Measurements from ENCODE around the gene TEAD3. TPM values are rescaled to one million over a fixed set of nuclear protein-coding genes. Genes with fewer than 3 reads are reported as not detected.
"Not testable (repeated sequence)": the region's sequence is repeated elsewhere in the genome, so short reads cannot be mapped to it uniquely, and the experiment has no call there.

TEAD3 gene
- 10 to 100 TPM; 39.0 to 55.4 (median 51.5) TPM for total RNA-seq

DNA sequence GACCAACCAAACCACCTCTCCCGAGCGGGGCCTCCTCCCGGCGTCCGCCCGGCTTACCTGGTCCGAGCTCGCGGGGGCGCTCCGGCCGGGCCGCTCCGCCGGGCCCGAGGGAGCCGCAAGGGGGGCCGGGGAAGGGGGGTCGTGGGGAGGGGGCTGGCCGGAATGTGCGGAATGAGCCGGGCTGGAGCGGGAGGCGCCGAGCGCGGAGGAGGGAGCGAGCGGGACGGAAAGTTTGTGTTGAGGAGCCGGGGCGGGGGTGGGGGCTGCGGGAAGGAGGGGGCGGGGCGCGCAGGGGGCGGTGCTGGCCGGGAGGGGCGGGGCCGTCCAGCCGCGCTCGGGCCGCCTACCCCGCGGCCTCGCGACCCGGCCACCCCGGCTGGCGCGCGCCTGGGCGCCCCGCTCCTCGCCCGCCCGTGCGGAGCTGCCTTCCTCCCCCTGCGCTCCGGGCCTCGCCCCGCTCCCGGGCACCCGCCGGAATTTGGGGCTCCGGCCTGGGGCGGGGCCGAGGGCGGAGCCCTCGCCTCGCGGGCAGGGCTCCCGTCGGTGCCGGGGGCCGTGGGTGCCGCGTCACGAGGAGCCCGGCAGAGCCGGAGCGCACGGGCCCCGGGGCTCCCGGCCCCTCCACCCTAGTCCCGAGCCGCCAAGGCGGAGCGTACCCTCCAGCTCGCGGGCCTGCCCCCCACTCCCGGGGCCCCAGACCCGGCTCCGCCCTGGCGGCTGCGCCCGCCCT is at the start of gene TEAD3:
Gene TEAD3 (minus strand): TSS at position 239 of the 730 bp plus-strand sequence.
- Histone ChIP-seq H3K27me3 (no peaks in the 10 kb centered on the region), H3K4me3 (peak within 1 kb of the TSS; percentile 70), H3K4me1 (peaks cover 55% of the 10 kb centered on the region), H3K9me3 (no peaks in the 10 kb centered on the region), H3K36me3 (no peaks in the 10 kb centered on the region), H3K27ac (peak within 1 kb of the TSS; percentile 98)
- peak in 1 of 2 donors; percentile 75 for DNase-seq (ENCODE audit: low spot score in 2 of 2)
- WGBS: 0% methylated on average over 4 of the region's 98 CpGs
- TF ChIP-seq POLR2A (IDR thresholded peaks at IDR 0.05): peak; percentile 21 to 61
- TF ChIP-seq, protein P1, sequence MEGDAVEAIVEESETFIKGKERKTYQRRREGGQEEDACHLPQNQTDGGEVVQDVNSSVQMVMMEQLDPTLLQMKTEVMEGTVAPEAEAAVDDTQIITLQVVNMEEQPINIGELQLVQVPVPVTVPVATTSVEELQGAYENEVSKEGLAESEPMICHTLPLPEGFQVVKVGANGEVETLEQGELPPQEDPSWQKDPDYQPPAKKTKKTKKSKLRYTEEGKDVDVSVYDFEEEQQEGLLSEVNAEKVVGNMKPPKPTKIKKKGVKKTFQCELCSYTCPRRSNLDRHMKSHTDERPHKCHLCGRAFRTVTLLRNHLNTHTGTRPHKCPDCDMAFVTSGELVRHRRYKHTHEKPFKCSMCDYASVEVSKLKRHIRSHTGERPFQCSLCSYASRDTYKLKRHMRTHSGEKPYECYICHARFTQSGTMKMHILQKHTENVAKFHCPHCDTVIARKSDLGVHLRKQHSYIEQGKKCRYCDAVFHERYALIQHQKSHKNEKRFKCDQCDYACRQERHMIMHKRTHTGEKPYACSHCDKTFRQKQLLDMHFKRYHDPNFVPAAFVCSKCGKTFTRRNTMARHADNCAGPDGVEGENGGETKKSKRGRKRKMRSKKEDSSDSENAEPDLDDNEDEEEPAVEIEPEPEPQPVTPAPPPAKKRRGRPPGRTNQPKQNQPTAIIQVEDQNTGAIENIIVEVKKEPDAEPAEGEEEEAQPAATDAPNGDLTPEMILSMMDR (IDR thresholded peaks at IDR 0.05): no peak

DNA sequence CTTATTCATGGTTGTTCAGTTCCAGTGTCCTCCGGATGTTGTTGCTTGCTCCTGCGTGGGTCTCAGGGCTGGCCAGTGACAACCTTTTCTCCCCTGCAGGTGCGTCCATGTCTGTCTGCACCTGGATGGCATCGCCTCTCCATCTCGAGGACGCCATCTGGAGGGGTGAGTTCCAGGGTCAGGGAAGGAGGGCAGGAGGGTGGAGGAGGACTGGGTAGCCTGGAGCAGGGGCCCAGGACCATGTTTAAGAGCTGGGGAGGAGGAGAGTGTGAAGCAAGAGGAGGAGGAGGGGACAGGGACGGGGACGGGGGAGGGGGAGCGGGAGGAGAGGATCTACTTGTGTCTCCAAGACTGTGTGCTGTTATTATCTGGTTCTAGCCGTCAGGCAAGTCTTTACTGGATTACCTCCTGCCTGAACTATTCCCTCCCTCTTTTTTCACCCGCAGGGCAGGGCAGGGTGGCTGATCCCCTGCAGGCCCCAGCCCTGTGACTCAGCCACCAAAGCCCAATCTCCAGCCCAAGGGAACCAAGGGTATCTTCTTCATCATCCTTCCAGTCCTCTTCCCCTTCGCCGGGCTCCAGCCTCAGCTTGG is 48.0 kb upstream of the TEAD3 start:
- Histone ChIP-seq H3K27ac (no peak overlapping the region), H3K9me3 (no peaks in the 10 kb centered on the region), H3K27me3 (no peaks in the 10 kb centered on the region), H3K4me3 (no peak overlapping the region), H3K4me1 (peaks cover 5% of the 10 kb centered on the region), H3K36me3 (no peaks in the 10 kb centered on the region)
- TF ChIP-seq POLR2AphosphoS5 (IDR thresholded peaks at IDR 0.05): no peak
- WGBS: 45% methylated on average over 13 of the region's 13 CpGs
- no peak for DNase-seq (ENCODE audit: low spot score in 2 of 2)

- 84% methylated on average over 16 of the region's 16 CpGs for WGBS
- TF ChIP-seq, protein P1 (IDR thresholded peaks at IDR 0.05): no peak
- no peak for TF ChIP-seq POLR2AphosphoS5 (IDR thresholded peaks at IDR 0.05)
- Histone ChIP-seq H3K4me3 (no peak overlapping the region), H3K4me1 (peaks cover 5% of the 10 kb centered on the region), H3K36me3 (no peaks in the 10 kb centered on the region), H3K27me3 (no peaks in the 10 kb centered on the region), H3K27ac (no peak overlapping the region), H3K9me3 (no peaks in the 10 kb centered on the region)
- DNase-seq (ENCODE audit: low spot score in 2 of 2): no peak
These were observed 46.7 kb upstream of the TEAD3 start for GRCh38 chr6:35543459-35544193.

- TF ChIP-seq POLR2A (IDR thresholded peaks at IDR 0.05) (no peak), POLR2AphosphoS5 (IDR thresholded peaks at IDR 0.05) (no peak), EP300 (IDR thresholded peaks at IDR 0.05) (no peak)
- TF ChIP-seq, protein P1 (IDR thresholded peaks at IDR 0.05): no peak
- Histone ChIP-seq H3K27ac (no peak overlapping the region), H3K27me3 (no peaks in the 10 kb centered on the region), H3K4me3 (no peak overlapping the region), H3K4me1 (peaks cover 5% of the 10 kb centered on the region), H3K9me3 (no peaks in the 10 kb centered on the region), H3K36me3 (no peaks in the 10 kb centered on the region)
- no peak for DNase-seq (ENCODE audit: low spot score in 2 of 2)
- 80% methylated on average over 2 of the region's 2 CpGs for WGBS
These were observed 45.0 kb upstream of the TEAD3 start for GRCh38 chr6:35541836-35542235.

DNA sequence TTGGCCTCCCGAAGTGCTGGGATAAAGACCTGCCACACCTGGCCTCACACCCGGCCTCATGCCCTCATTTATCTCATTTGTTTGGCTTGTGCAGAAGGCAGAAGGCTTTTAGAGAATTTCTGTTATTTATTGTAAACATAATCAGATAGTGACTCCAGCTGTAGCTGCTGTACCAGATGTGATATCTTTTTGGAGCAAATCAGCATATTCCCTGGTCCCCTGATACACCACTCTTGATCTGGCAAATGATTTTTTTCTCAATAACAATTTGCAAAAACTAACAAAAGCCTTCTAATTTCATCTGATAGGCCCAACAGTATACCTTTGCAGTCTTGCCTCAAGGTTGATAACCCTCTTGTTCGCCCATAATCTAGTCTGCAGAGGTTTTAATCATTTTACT is 42.3 kb upstream of the TEAD3 start:
- TF ChIP-seq, protein P1 (IDR thresholded peaks at IDR 0.05): no peak
- no peak for TF ChIP-seq EP300 (IDR thresholded peaks at IDR 0.05)
- no peak for TF ChIP-seq POLR2A (IDR thresholded peaks at IDR 0.05)
- no peak for TF ChIP-seq POLR2AphosphoS5 (IDR thresholded peaks at IDR 0.05)
- no peaks in the 10 kb centered on the region for H3K36me3 ChIP-seq
- H3K9me3 ChIP-seq: no peaks in the 10 kb centered on the region
- H3K4me3 ChIP-seq: no peak overlapping the region
- no peaks in the 10 kb centered on the region for H3K4me1 ChIP-seq
- 72% methylated on average over 3 of the region's 3 CpGs for WGBS
- DNase-seq (ENCODE audit: low spot score in 2 of 2): no peak
- H3K27ac ChIP-seq: no peak overlapping the region
- H3K27me3 ChIP-seq: no peaks in the 10 kb centered on the region

DNA sequence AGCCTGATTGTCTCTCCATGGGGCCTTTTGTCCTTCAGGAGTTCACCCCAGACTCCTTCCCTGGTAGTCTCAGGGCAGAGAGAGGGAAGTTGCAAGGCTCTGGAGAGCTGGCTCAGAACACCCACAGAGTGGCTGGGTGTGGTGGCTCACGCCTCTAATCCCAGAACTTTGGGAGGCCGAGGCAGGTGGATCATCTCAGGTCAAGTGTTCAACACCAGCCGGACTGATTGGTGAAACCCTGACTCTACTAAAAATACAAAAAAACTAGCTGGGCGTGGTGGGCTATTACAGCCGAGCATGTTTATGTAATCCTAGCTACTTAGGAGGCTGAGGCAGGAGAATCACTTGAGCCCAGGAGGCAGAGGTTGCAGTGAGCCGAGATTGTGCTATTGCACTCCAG is 39.0 kb upstream of the TEAD3 start:
- DNase-seq (ENCODE audit: low spot score in 2 of 2); H3K36me3 ChIP-seq; H3K27me3 ChIP-seq; H3K27ac ChIP-seq; H3K9me3 ChIP-seq; H3K4me3 ChIP-seq; H3K4me1 ChIP-seq: not testable (repeated sequence)
- 78% methylated on average over 6 of the region's 6 CpGs for WGBS
